RWPE2 (cell line): ENCODE results near the gene NLK.
"Not testable (repeated sequence)": the region's sequence is repeated elsewhere in the genome, so short reads cannot be mapped to it uniquely, and the experiment has no call there.

ENCODE experiments used
- ATAC-seq: fragments of 200-7000 bp; cut with Tn5 transposase; 3 replicates; pipeline ENCODE4 v1.9.1; 2021; ENCODE audit warnings: low read depth
- DNase-seq: peaks from one replicate; pipeline ENCODE4 v3.0.0-alpha.2; 2020; ENCODE audit warnings: low spot score
- H3K27ac ChIP-seq: fragments of 450-650 bp; 2 replicates; pipeline ENCODE4 v1.5.1; 2017; ENCODE audit warnings: mild to moderate bottlenecking; ENCODE audit not compliant: poor library complexity, severe bottlenecking
- H3K27me3 ChIP-seq: fragments of 250-450 bp; sonication (Bioruptor Pico); 2 replicates; pipeline ENCODE4 v1.5.1; 2021; ENCODE audit warnings: mild to moderate bottlenecking, moderate library complexity; ENCODE audit not compliant: insufficient read depth, poor library complexity, severe bottlenecking
- H3K36me3 ChIP-seq: fragments of 250-450 bp; sonication (Bioruptor Pico); 2 replicates; pipeline ENCODE4 v1.5.1; 2020; ENCODE audit warnings: low read depth, mild to moderate bottlenecking, moderate library complexity
- H3K4me1 ChIP-seq: fragments of 250-450 bp; sonication (Bioruptor Pico); 2 replicates; pipeline ENCODE4 v1.5.1; 2021; ENCODE audit warnings: mild to moderate bottlenecking, moderate library complexity; ENCODE audit not compliant: insufficient read depth, poor library complexity, severe bottlenecking
- H3K4me3 ChIP-seq: fragments of 250-450 bp; sonication (Bioruptor Pico); 2 replicates; pipeline ENCODE4 v1.5.1; 2021; ENCODE audit warnings: mild to moderate bottlenecking, moderate library complexity; ENCODE audit not compliant: severe bottlenecking
- H3K9me3 ChIP-seq: fragments of 250-450 bp; sonication (Bioruptor Pico); 2 replicates; pipeline ENCODE4 v1.5.1; 2021; ENCODE audit warnings: mild to moderate bottlenecking, moderate library complexity; ENCODE audit not compliant: severe bottlenecking
- CTCF ChIP-seq: fragments of 450-650 bp; IDR thresholded peaks from one replicate; pipeline ENCODE4 v1.5.1; 2017; ENCODE audit warnings: mild to moderate bottlenecking, moderate library complexity; ENCODE audit not compliant: poor library complexity, severe bottlenecking

The NLK gene

GRCh38 chr17:28230011-28230410, 187.5 kb downstream of the NLK start:
- peaks cover 14% of the 10 kb centered on the region for H3K4me1 ChIP-seq
- H3K4me3 ChIP-seq = no peak overlapping the region
- ATAC-seq = no peak
- H3K27me3 ChIP-seq = no peaks in the 10 kb centered on the region
- no peak for DNase-seq
- H3K27ac ChIP-seq = no peak overlapping the region
- TF ChIP-seq CTCF = no peak
- no peaks in the 10 kb centered on the region for H3K9me3 ChIP-seq
- no peaks in the 10 kb centered on the region for H3K36me3 ChIP-seq

GRCh38 chr17:28230607-28231006, 188.1 kb downstream of the NLK start:
- not testable (repeated sequence) for H3K27ac ChIP-seq, ATAC-seq, H3K27me3 ChIP-seq, H3K9me3 ChIP-seq, H3K36me3 ChIP-seq, DNase-seq, H3K4me3 ChIP-seq
- TF ChIP-seq CTCF = peak; percentile 38
- peaks cover 14% of the 10 kb centered on the region for H3K4me1 ChIP-seq

GRCh38 chr17:28231624-28232023, 189.1 kb downstream of the NLK start:
- not testable (repeated sequence) for ATAC-seq

DNA sequence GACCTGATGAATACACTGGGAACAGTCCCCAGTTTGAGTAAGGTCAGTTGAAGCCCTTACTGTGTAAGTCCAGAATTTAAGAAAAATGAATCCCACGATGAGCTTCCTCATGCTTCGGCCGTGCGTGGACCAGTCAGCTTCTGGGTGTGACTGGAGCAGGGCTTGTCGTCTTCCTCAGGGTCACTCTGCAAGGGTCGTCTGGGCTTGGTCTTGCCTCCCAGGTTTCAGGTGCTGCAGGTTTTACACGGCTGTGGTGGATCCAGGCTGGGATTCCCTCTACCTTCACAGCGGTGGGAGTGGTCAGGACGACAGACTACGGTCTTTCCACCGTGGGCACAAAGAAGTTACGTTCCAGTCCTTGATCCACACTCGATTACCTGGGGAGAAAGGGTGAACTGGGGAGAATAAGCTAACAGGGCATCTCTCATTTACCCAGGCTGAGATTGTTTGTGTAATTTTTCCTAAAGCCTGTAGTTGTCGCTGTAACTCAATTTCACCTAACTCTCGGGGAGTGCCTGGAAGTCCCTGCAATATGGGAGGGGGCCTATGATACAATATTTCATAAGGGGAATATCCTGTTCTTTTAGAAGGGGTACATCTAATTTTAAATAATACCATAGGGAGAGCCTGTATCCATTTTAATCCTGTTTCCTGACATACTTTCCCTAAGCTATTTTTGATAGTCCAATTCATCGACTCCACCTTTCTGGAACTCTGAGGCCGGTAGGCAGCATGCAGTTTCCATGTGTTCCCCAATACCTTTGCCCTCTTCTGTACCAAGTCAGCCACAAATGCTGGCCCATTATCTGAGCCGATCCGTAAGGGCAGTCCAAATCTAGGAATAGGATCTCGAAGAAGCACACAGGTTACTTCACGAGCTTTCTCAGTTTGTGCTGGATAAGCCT, 190.7 kb downstream of the NLK start:
- H3K27ac ChIP-seq = peak overlapping the region; percentile 38
- TF ChIP-seq CTCF = peak; percentile 81
- H3K9me3 ChIP-seq, DNase-seq, H3K36me3 ChIP-seq, ATAC-seq, H3K27me3 ChIP-seq: not testable (repeated sequence)
- H3K4me3 ChIP-seq = peak overlapping the region; percentile 16
- peaks cover 14% of the 10 kb centered on the region for H3K4me1 ChIP-seq

More at GRCh38 chr17:28231624-28232023, 189.1 kb downstream of the NLK start:
- not testable (repeated sequence) for H3K27ac ChIP-seq, H3K9me3 ChIP-seq, H3K36me3 ChIP-seq, H3K27me3 ChIP-seq, H3K4me3 ChIP-seq, DNase-seq
- H3K4me1 ChIP-seq = peaks cover 14% of the 10 kb centered on the region

GRCh38 chr17:28233872-28234856, 191.7 kb downstream of the NLK start:
- H3K4me3 ChIP-seq = peak overlapping the region; percentile 16
- DNase-seq = peak; percentile 90
- H3K36me3 ChIP-seq, H3K9me3 ChIP-seq, H3K27me3 ChIP-seq: not testable (repeated sequence)
- peak; percentile 80 for ATAC-seq
- H3K27ac ChIP-seq = peak overlapping the region; percentile 38
- H3K4me1 ChIP-seq = peaks cover 14% of the 10 kb centered on the region
- peak; percentile 3 for TF ChIP-seq CTCF

DNA sequence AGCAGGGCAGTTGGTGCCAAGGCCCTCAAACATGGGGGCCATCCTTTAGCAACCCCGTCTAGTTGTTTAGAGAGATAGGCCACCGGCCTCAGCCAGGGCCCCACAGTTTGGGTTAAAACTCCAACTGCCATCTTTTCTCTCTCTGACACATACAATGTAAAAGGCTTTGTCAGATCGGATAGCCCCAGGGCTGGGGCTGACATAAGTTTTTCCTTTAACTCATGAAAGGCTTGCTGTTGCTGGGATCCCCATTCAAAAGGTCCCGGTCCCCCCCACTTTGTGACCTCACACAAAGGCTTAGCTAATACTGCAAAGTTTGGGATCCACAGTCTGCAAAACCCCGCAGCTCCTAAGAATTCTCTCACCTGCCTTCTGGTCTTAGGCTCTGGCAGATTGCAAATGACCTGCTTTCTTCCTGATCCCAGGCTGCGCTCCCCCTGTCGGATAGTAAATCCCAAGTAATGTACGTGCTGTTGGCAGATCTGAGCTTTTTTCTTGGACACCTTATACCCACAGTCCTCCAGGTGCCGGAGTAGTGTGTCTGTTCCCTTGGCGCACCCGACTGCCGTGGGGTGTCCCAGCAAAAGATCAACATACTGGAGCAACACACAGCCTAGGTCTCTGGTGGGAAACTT, 192.7 kb downstream of the NLK start:
- peaks cover 14% of the 10 kb centered on the region for H3K4me1 ChIP-seq
- H3K27ac ChIP-seq, H3K36me3 ChIP-seq, H3K4me3 ChIP-seq, DNase-seq, ATAC-seq, H3K9me3 ChIP-seq, H3K27me3 ChIP-seq: not testable (repeated sequence)

GRCh38 chr17:28236033-28236653, 193.7 kb downstream of the NLK start:
- not testable (repeated sequence) for H3K9me3 ChIP-seq, H3K36me3 ChIP-seq, H3K27ac ChIP-seq, DNase-seq, ATAC-seq, H3K4me3 ChIP-seq, H3K27me3 ChIP-seq
- peaks cover 14% of the 10 kb centered on the region for H3K4me1 ChIP-seq
